Neural cell (in vitro differentiated cells): Measurements from ENCODE around the gene PABPC3.

Experiments used
- CTCF ChIP-seq: fragments of 450-650 bp; IDR thresholded peaks from 2 replicates; pipeline ENCODE4 v1.5.1; 2014; ENCODE audit warnings: antibody characterized with exemption, mild to moderate bottlenecking, moderate library complexity; ENCODE audit not compliant: poor library complexity, severe bottlenecking
- EP300 ChIP-seq: fragments of 450-650 bp; conservative IDR thresholded peaks from 2 replicates; pipeline ENCODE4 v1.6.1; 2014; ENCODE audit warnings: antibody characterized with exemption, mild to moderate bottlenecking, moderate library complexity; ENCODE audit not compliant: poor library complexity, severe bottlenecking
- EZH2 ChIP-seq: fragments of 200-600, 300-800 bp; shearing (Covaris generic), sonication (generic); IDR thresholded peaks from 2 replicates; pipeline ENCODE4 v1.6.1; 2014; ENCODE audit warnings: antibody characterized with exemption, low read length, borderline replicate concordance, mild to moderate bottlenecking; ENCODE audit not compliant: insufficient read depth, poor library complexity, severe bottlenecking
- POLR2AphosphoS5 ChIP-seq: IDR thresholded peaks from 2 replicates; pipeline ENCODE4 v1.6.1; 2012
- SMC3 ChIP-seq: fragments of 450-650 bp; conservative IDR thresholded peaks from 2 replicates; pipeline ENCODE4 v1.6.1; 2014; ENCODE audit warnings: antibody characterized with exemption, mild to moderate bottlenecking, moderate library complexity; ENCODE audit not compliant: poor library complexity
- TAF1 ChIP-seq: IDR thresholded peaks from 2 replicates; pipeline ENCODE4 v1.6.1; 2012; ENCODE audit warnings: low read depth

- TF ChIP-seq CTCF (no peak), EP300 (no peak), POLR2AphosphoS5 (no peak), TAF1 (no peak), EZH2 (no peak), SMC3 (no peak)
Observed at GRCh38 chr13:25065974-25066770, 29.8 kb upstream of the PABPC3 start.
